Measurements from ENCODE around the gene ATP1A2.

Gene ATP1A2

GRCh38 chr1:160085686-160086455, 29.7 kb upstream of the ATP1A2 start:
- DNase-seq = peak; percentile 93

GRCh38 chr1:160086456-160086892, 29.1 kb upstream of the ATP1A2 start:
- no peak for DNase-seq

- no peak for DNase-seq
Observed at GRCh38 chr1:160087118-160087662, 28.4 kb upstream of the ATP1A2 start.

- no peak for DNase-seq
Observed at GRCh38 chr1:160089883-160090282, 25.7 kb upstream of the ATP1A2 start.

GRCh38 chr1:160090760-160091159, 24.8 kb upstream of the ATP1A2 start:
- DNase-seq = no peak

- no peak for DNase-seq
Observed at GRCh38 chr1:160091666-160092223, 23.8 kb upstream of the ATP1A2 start.

- DNase-seq = no peak
Observed at GRCh38 chr1:160092366-160093068, 23.0 kb upstream of the ATP1A2 start.

- DNase-seq = no peak
Observed at GRCh38 chr1:160093069-160093395, 22.5 kb upstream of the ATP1A2 start.

GRCh38 chr1:160093624-160094290, 21.8 kb upstream of the ATP1A2 start:
- no peak for DNase-seq

- no peak for DNase-seq
Observed at GRCh38 chr1:160094291-160094625, 21.3 kb upstream of the ATP1A2 start.

- no peak for DNase-seq
Observed at GRCh38 chr1:160094806-160095205, 20.8 kb upstream of the ATP1A2 start.

GRCh38 chr1:160095382-160096105, 20.0 kb upstream of the ATP1A2 start:
- DNase-seq = no peak

GRCh38 chr1:160096274-160097116, 19.1 kb upstream of the ATP1A2 start:
- DNase-seq = no peak

- no peak for DNase-seq
Observed at GRCh38 chr1:160097151-160097910, 18.2 kb upstream of the ATP1A2 start.

- DNase-seq = peak; percentile 89
Observed at GRCh38 chr1:160097911-160098851, 17.4 kb upstream of the ATP1A2 start, which contains the start of gene IGSF8. IGSF8 (minus strand) TSS chr1:160098619; CDS start chr1:160098472, 147 bp downstream.

- peak; percentile 98 for DNase-seq
Observed at GRCh38 chr1:160098852-160099561, 16.6 kb upstream of the ATP1A2 start.

- DNase-seq = no peak
Observed at GRCh38 chr1:160099716-160100375, 15.7 kb upstream of the ATP1A2 start.

GRCh38 chr1:160101037-160101716, 14.4 kb upstream of the ATP1A2 start:
- DNase-seq = peak; percentile 92
